ENCODE results near the gene GNAL.
"Not testable (repeated sequence)": the region's sequence is repeated elsewhere in the genome, so short reads cannot be mapped to it uniquely, and the experiment has no call there.

GNAL gene

GRCh38 chr18:11851806-11852337, 162.8 kb downstream of the GNAL start:
- Histone ChIP-seq H3K14ac (ENCODE audit: low read length) (no peak overlapping the region), H3K4me3 (ENCODE audit: low read length in 2 of 2) (peak overlapping the region; percentile 88 to 96), H3K4me1 (ENCODE audit: control insufficient read depth in 2 of 2, insufficient read depth in 1 of 2, low read depth in 1 of 2, low read length in 2 of 2) (peaks cover 5 to 11% of the 10 kb centered on the region in 2 donors), H3K4ac (ENCODE audit: low read length) (no peak overlapping the region), H2AK5ac (ENCODE audit: low read depth, low read length) (no peak overlapping the region), H3K9me3 (replicated peaks in 1 of 2; ENCODE audit: control insufficient read depth in 2 of 2, insufficient read depth in 1 of 2, low read depth in 1 of 2, low read length in 2 of 2) (no peaks in the 10 kb centered on the region), H3K79me1 (ENCODE audit: low read depth, low read length) (peaks cover 7% of the 10 kb centered on the region), H4K91ac (ENCODE audit: low read depth, low read length, poor library complexity) (no peak overlapping the region), H3K18ac (ENCODE audit: low read length) (peak overlapping the region; percentile 36), H2AFZ (ENCODE audit: low read length) (peak overlapping the region; percentile 86), H2BK120ac (ENCODE audit: low read depth, low read length) (no peak overlapping the region), H2BK15ac (ENCODE audit: low read length) (peak overlapping the region; percentile 70), H3K23ac (ENCODE audit: low read depth, low read length, poor library complexity) (peak overlapping the region; percentile 92), H3K4me2 (ENCODE audit: insufficient read depth, low read length, poor library complexity, severe bottlenecking) (peak overlapping the region; percentile 85), H3K36me3 (replicated peaks in 1 of 2; ENCODE audit: control insufficient read depth in 2 of 2, insufficient read depth in 2 of 2, low read length in 2 of 2) (peaks cover 0 to 13% of the 10 kb centered on the region in 2 donors), H3K9ac (ENCODE audit: low read depth, low read length, poor library complexity) (peak overlapping the region; percentile 91), H2BK5ac (ENCODE audit: low read length) (peak overlapping the region; percentile 61), H3K27ac (replicated peaks; ENCODE audit: low read length) (no peak overlapping the region), H4K8ac (ENCODE audit: low read depth, low read length) (no peak overlapping the region), H3K27me3 (ENCODE audit: control insufficient read depth in 3 of 3, insufficient read depth in 3 of 3, low read depth in 1 of 3, low read length in 3 of 3) (no peaks in the 10 kb centered on the region), H2BK12ac (ENCODE audit: low read length) (no peak overlapping the region)
- no CpG with 5 or more reads among the region's 23 CpGs for WGBS, 2 donors (ENCODE audit: extremely low coverage in 2 of 2, insufficient read length in 2 of 2, insufficient replicate concordance in 1 of 2)
- no peak for DNase-seq (ENCODE audit: low spot score)

GRCh38 chr18:11854554-11854953, 165.5 kb downstream of the GNAL start:
- H2AFZ ChIP-seq (ENCODE audit: low read length); H3K4ac ChIP-seq (ENCODE audit: low read length); H3K79me1 ChIP-seq (ENCODE audit: low read depth, low read length); H3K9ac ChIP-seq (ENCODE audit: low read depth, low read length, poor library complexity); H2BK5ac ChIP-seq (ENCODE audit: low read length); H2BK15ac ChIP-seq (ENCODE audit: low read length); H4K8ac ChIP-seq (ENCODE audit: low read depth, low read length); H3K4me3 ChIP-seq (ENCODE audit: low read length in 2 of 2); H4K91ac ChIP-seq (ENCODE audit: low read depth, low read length, poor library complexity); H2BK120ac ChIP-seq (ENCODE audit: low read depth, low read length); H3K14ac ChIP-seq (ENCODE audit: low read length); H3K27me3 ChIP-seq (ENCODE audit: control insufficient read depth in 3 of 3, insufficient read depth in 3 of 3, low read depth in 1 of 3, low read length in 3 of 3); H2BK12ac ChIP-seq (ENCODE audit: low read length); H3K9me3 ChIP-seq (replicated peaks in 1 of 2; ENCODE audit: control insufficient read depth in 2 of 2, insufficient read depth in 1 of 2, low read depth in 1 of 2, low read length in 2 of 2); H2AK5ac ChIP-seq (ENCODE audit: low read depth, low read length); H3K27ac ChIP-seq (replicated peaks; ENCODE audit: low read length); H3K4me2 ChIP-seq (ENCODE audit: insufficient read depth, low read length, poor library complexity, severe bottlenecking); DNase-seq (ENCODE audit: low spot score); H3K23ac ChIP-seq (ENCODE audit: low read depth, low read length, poor library complexity); H3K18ac ChIP-seq (ENCODE audit: low read length): not testable (repeated sequence)
- H3K36me3 ChIP-seq (replicated peaks in 1 of 2; ENCODE audit: control insufficient read depth in 2 of 2, insufficient read depth in 2 of 2, low read length in 2 of 2), result peaks cover 0 to 13% of the 10 kb centered on the region in 2 donors
- no CpG with 5 or more reads among the region's 6 CpGs for WGBS, 2 donors (ENCODE audit: extremely low coverage in 2 of 2, insufficient read length in 2 of 2, insufficient replicate concordance in 1 of 2)
- H3K4me1 ChIP-seq (ENCODE audit: control insufficient read depth in 2 of 2, insufficient read depth in 1 of 2, low read depth in 1 of 2, low read length in 2 of 2), result peaks cover 10 to 20% of the 10 kb centered on the region in 2 donors

- Histone ChIP-seq H3K36me3 (replicated peaks in 1 of 2; ENCODE audit: control insufficient read depth in 2 of 2, insufficient read depth in 2 of 2, low read length in 2 of 2) (peaks cover 0 to 13% of the 10 kb centered on the region in 2 donors), H2BK15ac (ENCODE audit: low read length) (no peak overlapping the region), H3K4me3 (ENCODE audit: low read length in 2 of 2) (peak overlapping the region in 1 of 2 donors; percentile 55), H2AK5ac (ENCODE audit: low read depth, low read length) (no peak overlapping the region), H2AFZ (ENCODE audit: low read length) (peak overlapping the region; percentile 26), H3K23ac (ENCODE audit: low read depth, low read length, poor library complexity) (no peak overlapping the region), H3K4ac (ENCODE audit: low read length) (no peak overlapping the region), H3K14ac (ENCODE audit: low read length) (no peak overlapping the region), H3K27me3 (ENCODE audit: control insufficient read depth in 3 of 3, insufficient read depth in 3 of 3, low read depth in 1 of 3, low read length in 3 of 3) (no peaks in the 10 kb centered on the region), H3K4me1 (ENCODE audit: control insufficient read depth in 2 of 2, insufficient read depth in 1 of 2, low read depth in 1 of 2, low read length in 2 of 2) (peaks cover 7 to 9% of the 10 kb centered on the region in 2 donors), H3K27ac (replicated peaks; ENCODE audit: low read length) (peak overlapping the region; percentile 42), H4K8ac (ENCODE audit: low read depth, low read length) (no peak overlapping the region), H2BK12ac (ENCODE audit: low read length) (no peak overlapping the region), H3K4me2 (ENCODE audit: insufficient read depth, low read length, poor library complexity, severe bottlenecking) (no peak overlapping the region), H3K9me3 (replicated peaks in 1 of 2; ENCODE audit: control insufficient read depth in 2 of 2, insufficient read depth in 1 of 2, low read depth in 1 of 2, low read length in 2 of 2) (no peaks in the 10 kb centered on the region), H3K18ac (ENCODE audit: low read length) (peak overlapping the region; percentile 66), H2BK5ac (ENCODE audit: low read length) (no peak overlapping the region), H3K9ac (ENCODE audit: low read depth, low read length, poor library complexity) (peak overlapping the region; percentile 13), H2BK120ac (ENCODE audit: low read depth, low read length) (no peak overlapping the region), H3K79me1 (ENCODE audit: low read depth, low read length) (no peaks in the 10 kb centered on the region), H4K91ac (ENCODE audit: low read depth, low read length, poor library complexity) (no peak overlapping the region)
- WGBS, 2 donors (ENCODE audit: extremely low coverage in 2 of 2, insufficient read length in 2 of 2, insufficient replicate concordance in 1 of 2), result no CpG with 5 or more reads among the region's 11 CpGs
- peak; percentile 43 for DNase-seq (ENCODE audit: low spot score)
These were observed 168.3 kb downstream of the GNAL start for GRCh38 chr18:11857177-11857887.

GRCh38 chr18:11859282-11859830, 170.3 kb downstream of the GNAL start:
- no peak for DNase-seq (ENCODE audit: low spot score)
- Histone ChIP-seq H3K27me3 (ENCODE audit: control insufficient read depth in 3 of 3, insufficient read depth in 3 of 3, low read depth in 1 of 3, low read length in 3 of 3) (no peaks in the 10 kb centered on the region), H3K18ac (ENCODE audit: low read length) (peak overlapping the region; percentile 5), H3K14ac (ENCODE audit: low read length) (no peak overlapping the region), H2BK12ac (ENCODE audit: low read length) (no peak overlapping the region), H2BK120ac (ENCODE audit: low read depth, low read length) (no peak overlapping the region), H3K36me3 (replicated peaks in 1 of 2; ENCODE audit: control insufficient read depth in 2 of 2, insufficient read depth in 2 of 2, low read length in 2 of 2) (peaks cover 0 to 9% of the 10 kb centered on the region in 2 donors), H3K4me3 (ENCODE audit: low read length in 2 of 2) (no peak overlapping the region), H2BK15ac (ENCODE audit: low read length) (no peak overlapping the region), H4K91ac (ENCODE audit: low read depth, low read length, poor library complexity) (no peak overlapping the region), H3K27ac (replicated peaks; ENCODE audit: low read length) (no peak overlapping the region), H3K9ac (ENCODE audit: low read depth, low read length, poor library complexity) (no peak overlapping the region), H3K9me3 (replicated peaks in 1 of 2; ENCODE audit: control insufficient read depth in 2 of 2, insufficient read depth in 1 of 2, low read depth in 1 of 2, low read length in 2 of 2) (no peaks in the 10 kb centered on the region), H3K4ac (ENCODE audit: low read length) (no peak overlapping the region), H3K79me1 (ENCODE audit: low read depth, low read length) (no peaks in the 10 kb centered on the region), H2AK5ac (ENCODE audit: low read depth, low read length) (peak overlapping the region; percentile 33), H2BK5ac (ENCODE audit: low read length) (no peak overlapping the region), H3K23ac (ENCODE audit: low read depth, low read length, poor library complexity) (peak overlapping the region; percentile 2), H3K4me1 (ENCODE audit: control insufficient read depth in 2 of 2, insufficient read depth in 1 of 2, low read depth in 1 of 2, low read length in 2 of 2) (peaks cover 5 to 9% of the 10 kb centered on the region in 2 donors), H3K4me2 (ENCODE audit: insufficient read depth, low read length, poor library complexity, severe bottlenecking) (no peak overlapping the region), H4K8ac (ENCODE audit: low read depth, low read length) (no peak overlapping the region), H2AFZ (ENCODE audit: low read length) (no peak overlapping the region)
- WGBS, 2 donors (ENCODE audit: extremely low coverage in 2 of 2, insufficient read length in 2 of 2, insufficient replicate concordance in 1 of 2), result no CpG with 5 or more reads among the region's 7 CpGs

Data from neuronal stem cell (in vitro differentiated cells).